CD4-positive, alpha-beta T cell treated with Interleukin-6 for 4 hours (primary cell): Measurements from ENCODE around the gene CR2.
"Not testable (repeated sequence)": the region's sequence is repeated elsewhere in the genome, so short reads cannot be mapped to it uniquely, and the experiment has no call there.

Source experiments
- DNase-seq: peaks from one replicate; pipeline ENCODE4 v3.0.0-alpha.2; 2020; ENCODE audit warnings: mixed read lengths

The CR2 gene

DNA sequence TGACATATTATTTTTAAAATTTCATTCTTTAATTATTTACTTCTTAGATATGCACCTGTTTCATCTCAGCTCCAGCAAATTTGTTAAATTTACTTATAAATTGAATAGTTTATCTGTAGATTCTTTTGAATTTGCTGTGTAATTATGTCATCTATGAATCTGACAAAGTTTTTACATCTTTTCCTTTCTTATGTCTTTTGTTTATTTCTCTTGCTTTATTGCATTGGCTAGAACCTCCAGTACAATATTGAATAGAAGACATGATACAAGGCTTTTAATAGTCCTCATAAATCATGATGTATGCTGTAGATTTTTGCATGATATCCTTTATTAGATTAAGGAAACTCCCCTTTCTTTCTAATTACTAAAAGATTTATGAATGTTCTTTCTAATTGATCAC, 62.6 kb downstream of the CR2 start:
- no peak for DNase-seq

DNA sequence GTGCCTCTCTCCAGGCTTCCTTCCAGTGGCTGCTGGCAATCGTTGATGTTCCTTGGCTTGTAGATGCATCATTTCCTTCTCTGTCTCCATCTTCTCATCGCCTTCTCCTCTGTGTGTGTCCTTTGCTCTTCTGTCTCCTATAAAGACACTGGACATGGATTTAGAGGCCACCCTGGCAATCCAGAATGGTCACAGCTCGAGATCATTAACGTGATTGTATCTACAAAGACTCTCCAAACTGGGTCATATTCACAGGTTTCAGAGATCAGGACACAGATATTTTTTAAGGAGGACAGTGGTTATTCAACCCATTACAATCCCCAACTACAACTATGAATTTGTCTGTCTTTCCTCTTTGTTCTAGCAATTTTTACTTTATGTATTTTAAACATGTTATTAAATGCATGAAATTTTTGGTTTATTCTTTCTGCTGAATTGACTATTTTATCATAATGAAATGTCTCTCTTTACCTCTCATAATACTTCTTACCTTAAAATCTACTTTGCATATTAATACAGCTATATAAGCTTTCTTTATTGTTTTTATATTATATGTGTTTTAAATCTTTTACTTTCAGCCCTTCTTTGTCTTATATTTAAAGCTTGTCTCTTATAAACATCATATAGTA, 64.6 kb downstream of the CR2 start:
- DNase-seq = no peak

DNA sequence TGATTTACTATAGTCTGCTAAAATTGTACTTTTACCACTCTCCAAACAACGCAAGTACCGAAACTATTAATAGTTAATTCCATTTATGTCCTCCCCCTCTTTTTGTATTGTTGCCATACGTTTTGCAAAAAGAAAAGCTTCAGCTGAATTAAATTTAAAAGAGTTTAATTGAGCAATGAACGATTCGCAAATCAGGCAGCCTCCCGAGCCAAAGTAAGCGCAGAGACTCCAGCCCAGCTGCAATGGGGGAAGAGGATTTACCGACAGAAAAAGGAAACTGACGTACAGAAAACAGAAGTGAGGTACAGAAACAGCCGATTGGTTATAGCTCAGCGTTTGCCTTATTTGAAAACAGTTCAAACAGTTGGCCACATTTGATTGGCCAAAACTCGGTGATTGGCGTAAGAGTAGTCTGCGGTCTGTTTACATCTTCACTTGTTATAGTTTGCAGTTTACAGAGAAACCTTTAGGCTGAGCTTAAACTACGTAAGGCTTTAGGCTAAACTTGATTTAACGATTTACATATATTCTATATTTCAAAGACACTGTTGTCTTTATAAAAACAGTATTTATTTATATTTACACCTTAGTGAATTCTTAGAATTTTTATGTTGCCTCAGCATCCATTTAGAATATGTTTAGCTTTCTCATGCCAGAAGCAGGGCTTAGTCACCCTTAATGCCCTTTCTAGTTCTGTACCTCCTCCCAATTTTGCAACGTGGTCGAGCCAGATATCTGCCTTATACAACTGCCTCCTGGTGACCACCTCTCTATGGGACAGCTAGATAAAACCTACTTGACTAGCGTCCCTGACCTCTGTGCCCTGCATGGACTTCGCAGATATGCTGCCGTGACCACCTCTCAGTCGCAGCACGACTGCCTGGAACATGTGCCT, 65.6 kb downstream of the CR2 start:
- no peak for DNase-seq

DNA sequence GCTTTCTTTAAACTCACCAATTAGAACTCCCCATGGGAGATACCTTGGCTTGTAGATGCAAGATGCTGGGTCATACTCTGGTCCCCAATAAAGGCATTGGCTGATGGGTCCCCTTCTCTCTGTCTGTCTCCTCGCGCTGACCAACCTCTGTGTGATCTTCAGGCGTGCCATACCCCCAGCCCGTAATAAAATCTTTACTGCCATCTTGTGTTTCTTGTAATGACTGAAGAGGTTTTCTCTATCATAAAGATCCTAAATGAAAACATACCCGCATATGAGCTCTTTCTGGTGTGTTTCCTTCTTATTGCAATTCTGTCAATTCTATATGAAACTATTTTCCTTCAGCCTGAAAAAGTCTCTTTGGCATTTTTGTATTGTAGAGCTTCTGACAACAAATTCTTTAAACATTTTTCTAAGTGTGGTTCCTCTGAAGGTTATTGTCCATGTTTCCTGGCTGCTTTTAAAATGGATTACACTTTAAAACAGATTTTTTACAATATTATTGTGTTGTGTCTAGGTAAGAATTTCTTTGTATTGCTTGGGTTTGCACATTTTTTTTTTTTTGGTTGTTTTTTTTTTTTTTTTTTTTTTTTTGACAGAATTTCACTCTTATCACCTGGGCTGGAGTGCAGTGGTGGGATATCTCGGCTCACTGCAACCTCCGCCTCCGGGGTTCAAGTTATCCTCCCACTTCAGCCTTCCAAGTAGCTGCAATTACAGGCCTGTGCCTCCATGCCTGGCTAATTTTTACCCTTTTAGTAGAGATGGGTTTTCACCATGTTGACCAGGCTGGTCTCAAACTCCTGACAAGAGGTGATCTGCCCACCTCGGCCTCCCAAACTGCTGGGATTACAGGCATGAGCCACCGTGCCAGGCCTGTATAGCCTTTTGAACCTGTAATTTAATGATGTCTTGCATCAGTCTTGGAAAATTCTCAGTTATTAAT, 66.5 kb downstream of the CR2 start:
- DNase-seq = not testable (repeated sequence)

DNA sequence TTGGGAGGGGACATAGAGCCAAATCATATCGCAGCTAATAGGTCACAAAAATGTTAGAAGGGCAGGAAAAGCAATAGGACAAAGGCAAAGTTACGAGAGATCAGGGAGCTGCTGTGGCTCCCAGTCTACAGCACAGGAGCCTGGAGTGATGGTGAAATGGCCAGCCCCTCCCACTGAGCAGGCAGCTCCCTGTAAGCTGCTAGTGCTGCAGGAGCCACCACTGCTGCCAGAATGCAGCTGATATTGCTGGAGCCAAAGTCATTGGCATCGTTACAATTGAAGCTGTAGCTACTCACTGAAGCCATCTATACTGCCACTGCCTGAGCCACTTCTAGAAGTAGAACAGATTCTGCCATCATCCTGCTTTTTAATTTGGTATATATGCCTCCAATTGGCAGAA, 71.1 kb downstream of the CR2 start:
- not testable (repeated sequence) for DNase-seq

DNA sequence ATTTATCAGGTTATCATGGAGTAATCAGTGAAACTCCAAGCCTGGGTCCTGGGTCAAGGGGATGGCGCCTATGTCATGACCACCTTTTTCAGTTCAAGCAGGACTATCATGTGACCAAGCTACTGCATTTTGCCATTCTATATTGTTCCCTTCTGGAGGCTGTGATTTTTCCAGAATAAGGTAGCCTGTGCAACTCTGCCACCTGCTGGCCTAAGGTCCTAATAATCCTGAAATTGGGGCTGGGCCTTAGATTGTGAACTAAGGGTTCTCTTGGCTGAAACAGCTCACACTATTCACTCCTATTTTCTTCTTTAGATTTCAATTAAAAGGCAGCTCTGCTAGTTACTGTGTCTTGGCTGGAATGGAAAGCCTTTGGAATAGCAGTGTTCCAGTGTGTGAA, 74.3 kb downstream of the CR2 start:
- not testable (repeated sequence) for DNase-seq

DNA sequence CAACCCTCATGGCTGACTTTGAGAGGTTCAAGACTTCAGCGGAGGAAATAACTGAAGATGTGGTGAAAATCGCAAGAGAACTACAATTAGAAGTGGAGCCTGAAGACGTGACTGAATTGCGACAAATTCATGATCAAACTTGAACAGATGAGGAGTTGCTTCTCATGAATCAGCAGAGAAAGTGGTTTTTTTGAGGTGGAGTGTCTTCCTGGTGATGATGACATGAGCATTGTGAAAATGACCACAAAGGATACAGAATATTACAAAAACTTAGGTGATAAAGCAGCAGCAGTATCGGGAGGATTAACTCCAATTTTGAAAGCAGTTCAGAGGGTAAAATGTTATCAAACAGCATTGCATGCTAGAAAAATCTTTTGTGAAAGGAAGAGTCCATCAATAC, 82.1 kb downstream of the CR2 start:
- not testable (repeated sequence) for DNase-seq
